Activated CD8-positive, alpha-beta memory T cell treated with anti-CD3 and anti-CD28 coated beads, Interleukin-2, amount 10 ng/mL, durations not matched to agents 7 days and 5 days (primary cell): ENCODE data around the gene ADAMTS3. TPM values are rescaled to one million over a fixed set of nuclear protein-coding genes. Genes with fewer than 3 reads are reported as not detected.

ENCODE experiments used
- ATAC-seq: fragments of 150-1000 bp; cut with Tn5 transposase; one replicate; pipeline ENCODE4 v1.10.0; 2021; ENCODE audit warnings: moderate library complexity
- CTCF ChIA-PET: fragments of 350-600 bp; sonication (Branson Sonifier 250); formaldehyde crosslinking; loops from one replicate; lab custom pipeline; 2021; ENCODE audit warnings: antibody characterized with exemption; lab: Charles Lee
- DNase-seq: peaks from one replicate; pipeline ENCODE4 v3.0.0-alpha.2; 2020
- H3K27ac Mint-ChIP-seq: one replicate; pipeline ENCODE4 v1.8.0; 2021; ENCODE audit warnings: mild to moderate bottlenecking, mixed read lengths
- H3K27me3 Mint-ChIP-seq: one replicate; pipeline ENCODE4 v1.8.0; 2021; ENCODE audit warnings: mixed read lengths
- H3K36me3 Mint-ChIP-seq: one replicate; pipeline ENCODE4 v1.8.0; 2021; ENCODE audit warnings: mild to moderate bottlenecking, mixed read lengths
- H3K4me1 Mint-ChIP-seq: one replicate; pipeline ENCODE4 v1.8.0; 2021; ENCODE audit warnings: mixed read lengths
- H3K4me3 Mint-ChIP-seq: one replicate; pipeline ENCODE4 v1.8.0; 2021; ENCODE audit warnings: mild to moderate bottlenecking, moderate library complexity, mixed read lengths
- H3K9me3 Mint-ChIP-seq: one replicate; pipeline ENCODE4 v1.8.0; 2022; ENCODE audit warnings: low read depth, mixed read lengths
- total RNA-seq, 2 experiments: library from RNA; stranded (reverse); gene quantifications; one replicate each; pipeline ENCODE4 v1.2.3, GENCODE V29; 2021

Gene ADAMTS3
- total RNA-seq, 2 experiments from 2014 or later = not detected

DNA sequence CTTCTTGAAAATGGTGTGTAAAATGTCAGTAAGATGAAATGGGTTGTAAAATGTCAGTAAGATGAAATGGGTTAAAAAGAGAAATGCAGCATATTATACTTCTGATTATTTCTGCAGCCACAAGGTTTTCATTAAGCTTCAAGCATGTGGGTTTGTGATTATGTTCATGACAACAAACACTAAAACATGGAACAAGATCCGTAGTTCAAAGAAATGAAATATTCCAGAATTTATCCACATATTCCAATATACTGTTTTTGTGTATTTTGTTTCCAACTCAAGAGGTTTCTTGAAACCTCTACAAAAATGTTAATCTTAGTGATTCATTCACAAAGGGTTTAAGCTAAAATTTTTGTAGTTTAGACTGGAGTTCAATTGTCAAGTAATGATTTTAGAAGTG, 84.0 kb downstream of the ADAMTS3 start:
- ATAC-seq (no peak), DNase-seq (no peak)
- H3K36me3 Mint-ChIP-seq = no peaks in the 10 kb centered on the region
- CTCF ChIA-PET = no interaction called here
- H3K27me3 Mint-ChIP-seq = no peaks in the 10 kb centered on the region
- no peaks in the 10 kb centered on the region for H3K4me1 Mint-ChIP-seq
- no peaks in the 10 kb centered on the region for H3K9me3 Mint-ChIP-seq
- no peak overlapping the region for H3K27ac Mint-ChIP-seq
- H3K4me3 Mint-ChIP-seq = no peak overlapping the region

DNA sequence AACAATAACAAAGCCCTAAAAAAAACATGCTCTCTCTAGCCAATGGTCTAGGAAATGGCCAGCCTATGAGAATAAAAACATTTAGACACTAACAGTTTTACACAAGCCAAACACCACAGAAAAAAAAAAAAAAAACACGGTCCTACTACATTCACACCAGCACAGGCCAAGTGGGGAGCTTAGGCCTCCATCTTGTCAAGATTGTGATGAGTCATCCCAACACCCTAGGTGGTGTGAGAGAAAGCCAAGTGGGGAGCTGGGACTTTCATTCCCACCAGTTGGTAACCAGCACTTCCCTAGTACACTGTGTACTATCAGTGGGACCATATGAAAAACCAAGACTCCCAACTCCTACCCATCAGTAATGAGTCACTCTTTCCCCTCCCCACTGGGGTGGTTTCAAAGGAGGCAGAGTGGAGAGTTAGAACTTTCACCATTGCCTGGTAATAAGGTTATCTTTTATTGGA, 95.6 kb downstream of the ADAMTS3 start:
- H3K27ac Mint-ChIP-seq = no peak overlapping the region
- CTCF ChIA-PET = interaction anchor here (1.0 kb wide), 1 partner anchor 146 kb away, joined by 3 read pairs; no protein-coding TSS in a partner anchor
- H3K27me3 Mint-ChIP-seq = no peaks in the 10 kb centered on the region
- H3K4me3 Mint-ChIP-seq = no peak overlapping the region
- no peaks in the 10 kb centered on the region for H3K36me3 Mint-ChIP-seq
- H3K4me1 Mint-ChIP-seq = no peaks in the 10 kb centered on the region
- H3K9me3 Mint-ChIP-seq = no peaks in the 10 kb centered on the region
- ATAC-seq (no peak), DNase-seq (no peak)

DNA sequence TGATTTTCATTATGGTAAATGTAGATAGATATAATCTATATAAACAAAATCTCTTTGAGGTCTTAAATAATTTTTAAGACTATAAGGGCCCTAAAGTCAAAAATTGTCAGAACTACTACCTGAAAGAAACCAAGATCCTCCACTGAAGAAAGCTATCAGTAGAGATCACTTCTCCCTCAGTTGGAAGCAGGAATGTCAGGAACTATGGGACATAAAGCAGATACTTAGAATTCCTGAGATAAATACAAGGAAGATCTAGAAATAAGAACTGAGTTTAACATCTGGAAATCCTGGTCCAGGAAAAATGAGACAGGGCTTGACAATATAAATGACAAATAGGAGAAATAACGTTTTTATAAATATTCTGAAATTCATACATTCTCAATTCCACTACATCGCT, 97.2 kb downstream of the ADAMTS3 start:
- Mint-ChIP-seq H3K27me3 (no peaks in the 10 kb centered on the region), H3K9me3 (no peaks in the 10 kb centered on the region), H3K36me3 (no peaks in the 10 kb centered on the region), H3K4me1 (no peaks in the 10 kb centered on the region), H3K4me3 (no peak overlapping the region), H3K27ac (no peak overlapping the region)
- CTCF ChIA-PET = no interaction called here
- DNase-seq = no peak
- ATAC-seq = no peak

DNA sequence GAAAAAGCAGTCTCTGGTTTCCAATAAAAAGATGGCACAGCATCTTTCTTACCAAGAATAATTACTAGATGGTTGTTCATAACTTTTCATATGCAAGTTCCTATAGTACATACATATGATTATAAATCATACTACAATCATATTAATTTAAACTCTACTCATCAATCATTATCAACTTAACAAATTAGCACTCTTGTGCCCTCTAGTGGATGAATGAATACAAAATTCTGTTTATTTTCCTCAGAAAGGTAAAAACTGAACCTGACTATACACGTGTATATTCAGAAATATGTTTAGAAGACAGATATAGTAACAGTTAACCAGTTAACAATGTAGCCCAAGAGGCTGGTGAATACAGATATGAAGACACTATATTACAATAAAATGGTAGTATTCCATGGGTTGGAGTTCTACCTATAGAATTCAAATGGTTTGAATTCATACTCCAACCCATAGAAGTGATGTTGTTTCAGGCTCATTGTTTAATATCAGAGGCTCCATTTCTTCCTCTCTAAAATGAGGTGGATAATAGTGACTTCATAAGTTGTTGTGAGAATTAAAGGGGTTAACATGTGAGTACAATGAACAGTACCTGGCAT, 100.0 kb downstream of the ADAMTS3 start:
- H3K4me1 Mint-ChIP-seq = no peaks in the 10 kb centered on the region
- ATAC-seq (no peak), DNase-seq (no peak)
- H3K36me3 Mint-ChIP-seq = no peaks in the 10 kb centered on the region
- H3K9me3 Mint-ChIP-seq = no peaks in the 10 kb centered on the region
- CTCF ChIA-PET = no interaction called here
- H3K4me3 Mint-ChIP-seq = no peak overlapping the region
- H3K27me3 Mint-ChIP-seq = no peaks in the 10 kb centered on the region
- no peak overlapping the region for H3K27ac Mint-ChIP-seq

DNA sequence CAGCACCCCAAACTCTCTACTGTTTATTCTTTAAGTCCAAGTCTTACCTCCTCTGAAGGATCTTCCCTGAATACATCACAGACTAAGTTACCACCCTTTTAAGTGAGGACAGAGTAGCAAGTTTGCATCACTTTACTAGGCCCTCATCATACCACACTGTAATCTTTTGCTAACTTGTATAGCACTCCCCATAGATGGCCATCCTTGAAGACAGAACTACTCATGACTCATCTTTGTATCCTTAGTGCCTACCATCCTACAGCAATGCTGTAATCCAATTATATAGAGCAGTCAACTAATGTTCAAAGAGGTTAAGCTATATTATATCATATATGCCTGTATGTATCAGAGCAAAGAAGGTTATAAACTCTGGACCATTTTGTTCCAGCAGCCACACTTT, 101.4 kb downstream of the ADAMTS3 start:
- Mint-ChIP-seq H3K27me3 (no peaks in the 10 kb centered on the region), H3K36me3 (no peaks in the 10 kb centered on the region), H3K9me3 (no peaks in the 10 kb centered on the region), H3K4me3 (no peak overlapping the region), H3K27ac (no peak overlapping the region), H3K4me1 (no peaks in the 10 kb centered on the region)
- CTCF ChIA-PET = no interaction called here
- no peak for ATAC-seq
- DNase-seq = no peak

DNA sequence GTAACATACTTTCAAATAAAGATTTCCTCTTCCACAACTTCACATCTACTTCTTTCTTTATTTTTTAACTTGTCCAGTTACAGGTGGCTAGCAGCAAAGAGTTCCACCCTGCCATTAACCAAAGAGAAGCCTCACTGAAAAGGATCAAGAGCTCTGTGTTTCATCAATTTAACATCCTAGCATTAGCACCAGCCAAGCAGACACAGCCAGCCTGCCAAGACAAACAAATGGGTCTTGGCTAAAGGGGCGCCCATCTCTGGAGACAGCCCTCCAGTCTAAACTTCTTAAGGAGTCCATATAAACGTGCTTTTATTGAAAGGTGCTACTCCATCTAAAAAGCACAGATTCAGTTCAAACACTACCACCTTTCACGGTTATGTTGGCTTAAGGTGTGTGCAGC, 105.3 kb downstream of the ADAMTS3 start:
- H3K4me3 Mint-ChIP-seq = no peak overlapping the region
- ATAC-seq = no peak
- no peak overlapping the region for H3K27ac Mint-ChIP-seq
- no peak for DNase-seq
- no peaks in the 10 kb centered on the region for H3K9me3 Mint-ChIP-seq
- H3K27me3 Mint-ChIP-seq = no peaks in the 10 kb centered on the region
- no peaks in the 10 kb centered on the region for H3K36me3 Mint-ChIP-seq
- CTCF ChIA-PET = no interaction called here
- no peaks in the 10 kb centered on the region for H3K4me1 Mint-ChIP-seq

DNA sequence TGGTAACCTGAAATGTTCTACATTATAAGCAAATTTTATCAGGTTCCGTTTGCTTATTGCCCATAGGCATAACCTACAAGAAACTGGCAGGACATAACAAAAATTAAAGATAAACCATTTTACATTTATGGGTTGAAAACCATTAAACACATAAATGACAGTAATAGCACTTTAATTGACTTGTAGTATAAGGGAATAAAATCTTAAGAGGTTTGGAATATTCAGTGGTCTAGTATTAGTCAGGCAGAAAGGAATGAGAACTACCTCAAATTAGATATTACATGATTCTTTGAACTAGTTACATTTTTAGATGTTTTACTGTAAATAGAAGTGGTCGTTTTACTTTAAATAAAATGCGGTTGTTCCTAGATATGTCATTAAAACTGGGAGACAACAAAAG, 111.9 kb downstream of the ADAMTS3 start:
- H3K4me3 Mint-ChIP-seq = no peak overlapping the region
- no peak overlapping the region for H3K27ac Mint-ChIP-seq
- H3K27me3 Mint-ChIP-seq = no peaks in the 10 kb centered on the region
- DNase-seq (no peak), ATAC-seq (no peak)
- no peaks in the 10 kb centered on the region for H3K4me1 Mint-ChIP-seq
- no peaks in the 10 kb centered on the region for H3K9me3 Mint-ChIP-seq
- no peaks in the 10 kb centered on the region for H3K36me3 Mint-ChIP-seq
- CTCF ChIA-PET = no interaction called here

DNA sequence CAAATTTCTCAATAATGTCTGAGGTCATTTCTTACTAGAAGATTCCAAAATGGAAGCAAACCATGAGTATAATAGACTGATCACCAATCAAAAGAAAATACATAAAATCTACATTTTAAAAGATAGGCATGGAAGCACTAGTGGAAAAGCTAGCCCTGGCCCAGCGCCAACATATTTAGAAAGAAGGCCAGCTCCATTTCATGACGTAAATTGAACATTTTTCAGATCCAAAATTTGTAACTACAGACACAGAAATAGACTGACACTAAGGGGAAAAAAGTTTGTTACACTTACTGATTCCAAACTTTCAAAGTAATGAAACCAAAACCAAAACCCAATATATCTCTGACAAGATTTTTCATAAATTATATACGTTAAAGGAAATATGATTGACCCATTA, 117.7 kb downstream of the ADAMTS3 start:
- H3K9me3 Mint-ChIP-seq = no peaks in the 10 kb centered on the region
- CTCF ChIA-PET = no interaction called here
- no peak overlapping the region for H3K27ac Mint-ChIP-seq
- H3K36me3 Mint-ChIP-seq = no peaks in the 10 kb centered on the region
- H3K27me3 Mint-ChIP-seq = no peaks in the 10 kb centered on the region
- H3K4me3 Mint-ChIP-seq = no peak overlapping the region
- H3K4me1 Mint-ChIP-seq = no peaks in the 10 kb centered on the region
- ATAC-seq (no peak), DNase-seq (no peak)

DNA sequence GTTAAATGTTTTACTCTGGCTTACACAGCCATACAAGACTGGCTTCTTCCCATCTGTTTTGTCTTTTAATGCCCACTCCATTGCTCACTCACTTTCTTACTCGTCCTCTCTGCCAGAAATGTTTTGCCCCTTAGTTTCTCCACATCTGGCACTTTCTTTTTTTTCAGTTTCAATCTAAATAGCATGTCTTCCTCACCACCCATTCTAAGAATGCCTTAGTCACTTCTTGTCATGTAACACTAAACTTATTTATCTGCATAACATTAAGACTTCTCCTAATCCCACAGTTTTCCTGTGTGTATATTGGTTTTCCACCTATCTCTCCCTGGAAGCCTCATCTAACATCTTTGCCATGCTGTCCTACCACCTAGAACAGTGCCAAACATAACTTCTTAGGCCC, 119.3 kb downstream of the ADAMTS3 start:
- Mint-ChIP-seq H3K36me3 (no peaks in the 10 kb centered on the region), H3K4me3 (no peak overlapping the region), H3K27me3 (no peaks in the 10 kb centered on the region), H3K27ac (no peak overlapping the region), H3K9me3 (no peaks in the 10 kb centered on the region), H3K4me1 (no peaks in the 10 kb centered on the region)
- CTCF ChIA-PET = no interaction called here
- no peak for ATAC-seq
- DNase-seq = no peak

DNA sequence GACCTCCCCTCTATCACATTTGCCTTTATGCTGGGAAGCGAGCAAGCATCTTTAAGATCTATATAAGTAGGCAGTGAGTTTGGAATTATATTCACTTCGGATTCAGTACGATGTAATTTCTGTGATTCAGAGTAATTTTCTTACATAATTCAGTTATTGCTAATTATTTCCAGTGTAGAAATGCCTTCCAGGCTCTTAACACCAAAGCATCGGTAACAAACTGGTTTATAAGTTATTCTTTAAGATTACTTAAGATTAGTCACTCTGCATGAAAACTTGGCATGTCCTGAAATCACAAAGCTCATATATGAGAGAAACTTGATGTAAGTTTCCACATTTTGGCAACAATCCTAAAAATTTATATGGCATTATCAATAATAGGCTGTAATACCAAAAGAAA, 120.8 kb downstream of the ADAMTS3 start:
- CTCF ChIA-PET = no interaction called here
- H3K4me3 Mint-ChIP-seq = no peak overlapping the region
- ATAC-seq (no peak), DNase-seq (no peak)
- H3K27ac Mint-ChIP-seq = no peak overlapping the region
- no peaks in the 10 kb centered on the region for H3K9me3 Mint-ChIP-seq
- H3K27me3 Mint-ChIP-seq = no peaks in the 10 kb centered on the region
- H3K36me3 Mint-ChIP-seq = no peaks in the 10 kb centered on the region
- H3K4me1 Mint-ChIP-seq = no peaks in the 10 kb centered on the region

DNA sequence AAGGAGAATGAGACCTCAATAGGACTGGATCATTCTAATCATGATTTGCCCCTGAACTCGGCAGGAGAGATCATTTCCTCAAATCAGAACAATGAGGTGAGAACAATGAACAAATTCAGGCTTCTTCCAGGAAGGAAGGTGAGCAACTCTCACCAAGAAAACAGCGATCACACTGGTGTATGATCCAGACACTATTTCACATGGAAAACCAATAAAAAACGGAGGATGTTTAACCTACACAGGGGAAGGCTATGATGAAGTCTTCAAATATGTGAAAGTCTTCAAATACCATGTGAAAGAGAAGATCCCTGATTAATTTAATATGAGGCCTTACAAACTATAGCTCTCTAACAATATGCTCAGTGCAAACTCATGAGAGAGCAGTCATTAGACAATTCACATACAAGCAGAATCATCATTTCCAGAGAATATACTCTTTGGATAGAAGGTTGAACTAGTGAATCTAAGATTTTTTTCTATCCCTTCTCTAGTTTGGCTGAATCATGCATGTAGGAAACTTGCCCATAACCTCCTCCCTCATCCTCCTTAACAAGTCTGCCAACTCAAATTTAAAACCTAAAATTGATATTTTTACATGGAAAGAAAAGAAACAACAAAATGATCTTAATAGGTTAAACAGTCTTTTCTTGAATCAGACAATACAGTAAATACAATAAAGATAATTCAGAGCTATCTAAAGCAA, 122.5 kb downstream of the ADAMTS3 start:
- no peak overlapping the region for H3K4me3 Mint-ChIP-seq
- no peak for DNase-seq
- H3K36me3 Mint-ChIP-seq = no peaks in the 10 kb centered on the region
- CTCF ChIA-PET = no interaction called here
- H3K4me1 Mint-ChIP-seq = no peaks in the 10 kb centered on the region
- H3K27me3 Mint-ChIP-seq = no peaks in the 10 kb centered on the region
- H3K9me3 Mint-ChIP-seq = no peaks in the 10 kb centered on the region
- H3K27ac Mint-ChIP-seq = no peak overlapping the region
- ATAC-seq = no peak

DNA sequence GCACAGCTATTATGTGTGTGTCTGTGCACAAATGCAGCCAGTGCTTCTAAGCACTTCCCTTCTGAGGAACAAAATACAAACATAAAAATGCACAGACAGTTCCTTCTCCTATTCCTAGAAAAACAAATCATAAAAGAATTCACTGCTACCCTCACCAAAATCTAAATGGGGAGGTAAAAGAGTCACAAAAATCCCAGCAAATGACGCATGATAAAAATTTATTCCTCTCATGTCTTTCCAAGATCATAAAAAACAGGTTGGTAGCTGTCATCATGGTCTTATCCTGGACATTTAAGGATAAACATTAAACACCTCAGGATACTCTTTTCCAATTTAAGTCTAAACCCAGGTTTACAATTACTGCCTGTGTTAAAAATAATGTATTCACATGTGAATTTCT, 124.9 kb downstream of the ADAMTS3 start:
- Mint-ChIP-seq H3K4me1 (no peaks in the 10 kb centered on the region), H3K27me3 (no peaks in the 10 kb centered on the region), H3K36me3 (no peaks in the 10 kb centered on the region), H3K9me3 (no peaks in the 10 kb centered on the region), H3K4me3 (no peak overlapping the region), H3K27ac (no peak overlapping the region)
- CTCF ChIA-PET = no interaction called here
- ATAC-seq (no peak), DNase-seq (no peak)

DNA sequence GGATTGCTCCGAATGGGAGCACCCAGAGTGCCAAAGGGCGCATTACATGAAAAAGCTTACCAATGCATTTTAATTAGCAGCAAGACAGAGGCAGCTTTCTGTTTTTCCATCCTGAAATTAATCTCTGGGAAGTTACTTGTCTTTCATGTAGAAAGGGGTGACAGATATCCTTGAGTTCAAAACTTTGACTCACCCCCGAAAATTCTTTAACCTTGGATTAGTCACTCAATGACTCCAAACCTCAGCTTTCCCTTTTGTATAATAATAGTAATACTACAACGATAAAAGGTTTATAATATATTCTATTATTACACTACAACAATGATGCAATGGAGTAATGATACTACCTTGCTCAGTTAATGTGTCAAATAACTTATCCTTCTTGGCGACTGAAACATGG, 126.3 kb downstream of the ADAMTS3 start:
- Mint-ChIP-seq H3K27me3 (no peaks in the 10 kb centered on the region), H3K4me3 (no peak overlapping the region), H3K27ac (no peak overlapping the region), H3K36me3 (no peaks in the 10 kb centered on the region), H3K4me1 (no peaks in the 10 kb centered on the region), H3K9me3 (no peaks in the 10 kb centered on the region)
- CTCF ChIA-PET = no interaction called here
- DNase-seq (no peak), ATAC-seq (no peak)

DNA sequence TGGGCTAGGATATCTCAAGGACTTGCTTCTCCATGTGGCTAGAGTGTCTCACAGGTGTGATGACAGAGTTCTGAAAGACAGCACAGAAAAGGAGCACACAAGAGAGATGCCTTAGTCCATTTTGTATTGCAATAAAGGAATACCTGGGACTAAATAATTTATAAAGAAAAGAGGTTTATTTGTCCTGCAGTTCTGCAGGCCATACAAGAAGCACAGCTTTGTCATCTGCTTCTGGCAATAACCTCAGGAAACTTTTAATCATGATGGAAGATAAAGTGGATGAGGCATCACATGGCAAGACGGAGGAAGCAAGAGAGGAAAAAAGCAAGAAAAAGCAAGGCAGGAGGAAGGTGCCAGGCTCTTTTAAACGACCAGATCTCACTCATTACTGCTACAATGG, 126.9 kb downstream of the ADAMTS3 start:
- CTCF ChIA-PET = no interaction called here
- H3K27me3 Mint-ChIP-seq = no peaks in the 10 kb centered on the region
- H3K4me1 Mint-ChIP-seq = no peaks in the 10 kb centered on the region
- H3K27ac Mint-ChIP-seq = no peak overlapping the region
- H3K4me3 Mint-ChIP-seq = no peak overlapping the region
- DNase-seq (no peak), ATAC-seq (no peak)
- H3K9me3 Mint-ChIP-seq = no peaks in the 10 kb centered on the region
- H3K36me3 Mint-ChIP-seq = no peaks in the 10 kb centered on the region
